HG03097 (cell line): ENCODE results near the gene RBM18.

Experiments
- ATAC-seq: cut with Tn5 transposase; IDR thresholded peaks from one replicate; pipeline ENCODE4 v1.9.1; 2021; ENCODE audit not compliant: unreplicated experiment, low FRiP score

RBM18 gene

DNA sequence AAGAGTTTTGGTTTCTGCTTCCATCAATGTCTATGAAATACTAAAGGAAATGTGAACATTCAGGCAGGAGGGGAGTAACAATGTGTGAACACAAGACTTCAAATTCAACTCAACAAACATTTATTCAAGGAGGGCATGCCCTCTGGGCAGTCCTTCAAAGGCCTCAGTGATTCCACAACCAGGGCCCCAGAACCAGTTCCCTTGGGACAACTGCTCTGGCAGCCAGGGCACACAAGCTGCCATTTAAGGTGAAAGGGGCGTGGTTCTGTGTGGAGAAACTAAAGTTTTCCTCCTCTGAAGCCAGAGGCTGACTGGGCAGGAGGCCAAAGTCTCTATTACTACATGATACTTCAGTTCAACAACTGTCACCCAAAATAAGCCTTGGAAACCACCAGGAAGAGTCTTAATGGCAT is 3.2 kb downstream of the RBM18 start:
- ATAC-seq = no peak

DNA sequence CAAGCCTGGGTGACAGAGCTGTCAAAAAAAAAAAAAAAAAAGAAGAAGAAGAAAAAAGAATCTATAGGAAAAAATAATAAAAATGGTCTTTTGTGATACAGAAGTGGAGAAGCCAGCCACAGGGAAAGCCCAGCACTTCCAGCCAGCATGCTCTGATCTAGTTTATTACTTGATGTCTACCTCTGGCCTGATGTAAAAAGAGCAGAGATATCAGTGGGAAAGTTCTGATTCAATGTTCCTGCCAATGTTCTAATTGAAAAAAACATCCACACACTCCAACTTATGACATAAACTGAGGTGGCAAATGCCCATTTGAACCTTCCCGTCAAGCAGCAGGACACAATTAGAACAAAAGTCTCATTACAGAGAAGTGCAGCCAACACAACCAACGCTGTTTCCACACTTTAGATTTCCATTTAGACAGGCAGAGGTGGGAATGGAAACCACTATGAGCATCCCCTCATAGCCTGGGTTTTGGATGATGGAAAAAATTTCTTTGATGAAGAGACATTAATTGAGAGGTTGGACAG is 5.7 kb downstream of the RBM18 start:
- ATAC-seq = no peak

- ATAC-seq = no peak
Measured at GRCh38 chr9:122256206-122256605, 8.4 kb downstream of the RBM18 start.

DNA sequence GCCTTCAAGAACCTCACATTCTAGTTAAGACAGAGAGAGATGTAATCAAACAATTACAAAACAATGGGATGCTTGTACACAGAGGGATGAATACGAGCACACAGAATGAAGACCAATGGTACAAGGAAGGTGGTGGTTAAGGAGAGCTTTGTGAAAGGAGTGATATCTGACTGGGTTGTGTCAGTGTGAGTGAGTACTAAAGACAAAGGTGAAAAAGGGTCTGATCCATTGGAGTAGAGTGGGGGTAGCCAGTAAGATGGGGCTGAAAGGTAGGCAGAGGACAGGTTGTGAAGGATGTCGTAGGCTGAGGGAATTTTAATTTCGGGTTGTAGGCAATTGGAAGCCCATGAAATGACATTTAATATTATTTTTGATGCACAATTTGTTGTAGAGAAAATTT is 9.9 kb downstream of the RBM18 start:
- ATAC-seq = no peak

- ATAC-seq = no peak
Measured at GRCh38 chr9:122252796-122253195, 11.8 kb downstream of the RBM18 start.

- no peak for ATAC-seq
Measured at GRCh38 chr9:122251351-122251750, 13.3 kb downstream of the RBM18 start.

- no peak for ATAC-seq
Measured at GRCh38 chr9:122248448-122248865, 16.2 kb downstream of the RBM18 start.

- ATAC-seq = no peak
Measured at GRCh38 chr9:122246666-122247065, 18.0 kb downstream of the RBM18 start.

DNA sequence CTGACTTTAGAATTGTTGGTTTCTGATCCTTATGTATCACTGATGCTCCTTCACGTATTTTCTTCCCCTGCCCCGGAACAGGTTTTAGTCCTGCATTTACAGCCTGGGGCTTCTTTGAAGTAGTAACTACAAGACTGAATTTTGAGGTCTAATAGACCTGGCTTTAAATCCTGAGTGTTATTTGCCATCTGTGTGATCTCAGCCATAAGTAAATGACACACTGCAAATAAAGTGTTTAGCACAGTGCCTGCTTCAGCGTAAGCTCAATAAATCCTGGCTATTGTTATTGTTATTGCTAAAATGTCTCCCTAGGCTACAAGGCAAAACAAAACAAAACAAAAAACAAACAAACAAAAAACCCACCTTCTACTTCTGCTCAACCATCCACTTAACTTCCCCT is 20.3 kb downstream of the RBM18 start:
- no peak for ATAC-seq

DNA sequence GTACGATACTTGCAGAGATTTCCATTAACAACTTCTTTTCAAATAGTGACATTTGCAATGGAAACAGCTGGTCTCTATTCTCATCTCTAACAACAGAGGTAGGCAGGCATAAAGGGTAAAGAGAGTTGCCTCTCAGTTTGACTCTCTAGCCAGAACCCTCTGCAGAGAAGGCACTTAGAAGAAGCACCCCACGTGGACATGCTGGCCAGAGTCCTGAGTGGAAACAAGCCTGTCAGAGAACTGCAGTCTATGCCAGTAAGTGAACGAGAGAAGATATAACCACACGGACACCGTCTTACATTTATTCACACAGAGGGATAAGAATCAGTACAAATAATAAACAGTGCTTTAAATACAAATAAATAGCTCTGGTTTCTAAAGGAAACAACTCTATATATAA is 24.9 kb downstream of the RBM18 start:
- ATAC-seq = no peak

DNA sequence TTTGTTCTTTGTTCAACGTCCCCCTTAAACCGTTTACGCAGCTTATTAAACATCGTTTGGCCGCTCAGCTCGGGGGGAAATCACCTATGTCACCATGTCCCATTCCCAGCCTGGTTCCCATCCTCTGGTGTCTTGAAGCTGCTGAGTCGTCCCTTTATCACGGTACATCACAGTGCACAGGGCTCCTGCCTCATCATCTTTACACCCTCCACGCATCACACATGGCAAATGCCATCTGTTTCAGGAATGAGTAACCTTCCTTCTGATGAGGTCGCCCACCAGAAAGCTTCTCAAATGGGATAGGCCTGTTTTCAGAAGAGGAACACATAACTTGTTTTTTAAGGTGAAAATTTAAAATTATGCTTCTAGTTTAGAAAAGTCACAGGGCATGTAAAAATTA is 28.0 kb downstream of the RBM18 start:
- ATAC-seq = no peak

GRCh38 chr9:122234022-122234748 is 30.5 kb downstream of the RBM18 start:
- no peak for ATAC-seq

DNA sequence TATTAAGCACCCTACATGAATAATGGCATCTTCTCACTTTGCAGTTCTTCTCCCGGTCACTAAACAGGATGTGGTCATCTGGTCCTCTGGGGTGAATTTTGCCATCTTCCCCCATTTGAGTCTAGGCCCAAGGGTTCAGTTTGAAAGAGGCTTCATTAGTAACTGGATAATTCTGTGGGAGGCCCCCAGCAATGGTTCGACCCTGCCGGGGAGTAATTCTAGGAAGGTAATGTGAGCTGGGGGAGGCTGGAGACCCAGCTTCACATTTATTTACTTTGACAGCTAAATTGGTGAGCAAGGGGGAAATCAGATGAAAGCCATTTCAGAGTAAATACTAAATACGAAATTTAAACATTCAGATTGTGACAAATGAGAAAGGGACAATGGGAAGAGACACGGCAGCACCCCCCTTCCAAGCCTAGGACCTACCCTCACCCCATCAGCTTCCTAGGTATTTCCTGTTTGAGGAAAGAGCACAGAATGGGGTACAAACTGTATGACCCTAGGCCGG is 31.8 kb downstream of the RBM18 start:
- ATAC-seq = no peak

GRCh38 chr9:122229485-122229837 is 35.2 kb downstream of the RBM18 start:
- no peak for ATAC-seq

- no peak for ATAC-seq
Measured at GRCh38 chr9:122228568-122229484, 35.8 kb downstream of the RBM18 start, which contains the start of gene LHX6. LHX6 (minus strand) TSS chr9:122228957; CDS start chr9:122228740, 217 bp downstream.

DNA sequence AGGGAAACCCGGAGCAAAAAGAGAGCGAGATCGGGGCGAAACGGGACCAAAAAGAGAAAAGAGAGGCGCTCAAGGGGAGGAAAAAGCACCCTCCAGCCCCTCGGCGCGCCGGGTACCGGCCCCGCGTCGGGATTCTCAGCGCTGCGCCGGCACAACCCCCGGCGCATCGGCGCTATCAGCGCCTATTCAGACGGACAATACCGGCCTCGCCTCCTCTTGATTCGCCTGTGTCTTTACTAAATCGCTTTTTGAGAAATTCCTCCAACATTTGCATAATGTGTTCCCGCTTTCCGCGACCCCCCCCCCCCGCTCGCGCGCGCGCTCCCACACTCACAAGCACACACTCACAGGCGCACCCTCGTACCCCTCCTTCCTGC is 36.5 kb downstream of the RBM18 start:
- no peak for ATAC-seq

DNA sequence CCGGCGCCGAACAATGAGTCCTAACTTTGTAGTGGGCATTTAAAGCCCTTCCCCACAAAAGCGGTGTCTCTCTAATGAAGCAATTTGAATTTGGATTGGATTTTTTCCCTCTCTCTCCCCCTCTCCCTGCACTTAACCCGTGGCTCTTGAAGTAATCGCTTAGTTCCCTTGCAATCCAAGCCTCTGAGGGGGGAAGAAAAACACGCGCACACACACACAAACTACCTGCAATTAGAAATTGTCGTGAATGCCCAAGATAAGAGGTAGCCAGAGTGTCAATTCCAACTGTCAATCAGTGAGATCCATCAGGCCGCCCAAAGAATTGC is 37.1 kb downstream of the RBM18 start:
- no peak for ATAC-seq

DNA sequence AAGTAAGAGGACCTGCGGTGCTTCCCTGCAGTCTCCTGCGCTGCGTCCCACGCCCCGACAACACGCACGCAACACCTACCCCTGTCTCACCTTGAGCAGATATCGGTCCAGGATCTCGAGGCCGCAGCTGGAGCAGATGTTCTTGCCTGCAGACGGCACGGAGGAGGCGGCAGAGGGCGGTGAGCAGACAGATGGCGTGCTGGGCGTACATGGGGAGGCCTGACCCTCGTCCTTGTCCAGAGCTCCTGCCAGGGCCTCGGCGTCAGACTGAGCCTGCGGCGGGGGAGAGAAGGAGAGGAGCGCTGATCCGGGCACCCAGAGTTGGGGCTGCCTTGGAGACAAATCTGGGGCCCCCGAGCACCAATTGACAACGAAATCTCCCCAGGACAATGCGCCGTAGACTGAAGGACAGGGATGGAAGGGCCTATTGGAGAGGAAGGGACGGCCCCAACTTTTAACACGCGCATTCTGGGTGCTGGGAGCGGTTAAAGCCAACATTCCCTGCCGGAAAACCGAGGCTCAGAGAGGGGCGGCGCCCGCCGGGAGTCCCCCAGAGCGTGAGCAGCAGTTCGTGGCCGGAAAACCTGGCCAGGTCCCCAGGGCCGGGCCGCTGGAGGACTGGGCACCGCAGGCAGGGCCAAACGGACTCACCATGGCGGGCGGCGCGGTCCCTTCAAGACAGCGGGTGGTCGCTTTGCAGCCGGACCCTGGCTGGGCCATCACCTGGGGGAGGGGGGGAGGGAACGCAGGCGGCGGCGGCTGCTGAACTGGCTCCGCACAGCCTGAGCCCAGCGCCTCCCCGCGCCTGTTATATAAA is 37.7 kb downstream of the RBM18 start:
- no peak for ATAC-seq

- no peak for ATAC-seq
Measured at GRCh38 chr9:122226142-122226757, 38.4 kb downstream of the RBM18 start.
